MG63 (cell line): Measurements from ENCODE around the gene SUCLG1. TPM values are rescaled to one million over a fixed set of nuclear protein-coding genes. Genes with fewer than 3 reads are reported as not detected.
"Not testable (repeated sequence)": the region's sequence is repeated elsewhere in the genome, so short reads cannot be mapped to it uniquely, and the experiment has no call there.

Source experiments
- DNase-seq: peaks from one replicate; pipeline ENCODE4 v3.0.0-alpha.2; 2020
- H3K27me3 ChIP-seq: fragments of 250-450 bp; sonication (Bioruptor Pico); 2 replicates; pipeline ENCODE4 v1.5.1; 2020; ENCODE audit warnings: mild to moderate bottlenecking, moderate library complexity
- H3K36me3 ChIP-seq: fragments of 250-450 bp; sonication (Bioruptor Pico); 2 replicates; pipeline ENCODE4 v1.5.1; 2020; ENCODE audit warnings: mild to moderate bottlenecking, moderate library complexity
- H3K4me3 ChIP-seq: fragments of 250-450 bp; sonication (Bioruptor Pico); 2 replicates; pipeline ENCODE4 v1.5.1; 2020; ENCODE audit warnings: mild to moderate bottlenecking, moderate library complexity
- H3K9me3 ChIP-seq: fragments of 250-450 bp; sonication (Bioruptor Pico); 2 replicates; pipeline ENCODE4 v1.5.1; 2020; ENCODE audit warnings: mild to moderate bottlenecking, moderate library complexity
- total RNA-seq: library from RNA; depleted of rRNA; stranded (reverse); fragments of >200 nt; shearing (Covaris generic); gene quantifications from 2 replicates; pipeline ENCODE4 v1.2.3, GENCODE V29; 2014; ENCODE audit warnings: low replicate concordance

The SUCLG1 gene
- total RNA-seq, 1 experiment from 2014 or later = 60.3 TPM

- Histone ChIP-seq H3K27me3 (no peaks in the 10 kb centered on the region), H3K4me3 (no peak overlapping the region), H3K9me3 (no peaks in the 10 kb centered on the region), H3K36me3 (peaks cover 54% of the 10 kb centered on the region)
- no peak for DNase-seq
Measured at GRCh38 chr2:84443477-84443876, 15.6 kb downstream of the SUCLG1 start.

GRCh38 chr2:84442888-84443287 lies 16.2 kb downstream of the SUCLG1 start:
- peaks cover 58% of the 10 kb centered on the region for H3K36me3 ChIP-seq
- H3K27me3 ChIP-seq = no peaks in the 10 kb centered on the region
- no peaks in the 10 kb centered on the region for H3K9me3 ChIP-seq
- no peak overlapping the region for H3K4me3 ChIP-seq
- no peak for DNase-seq

- no peaks in the 10 kb centered on the region for H3K9me3 ChIP-seq
- no peak overlapping the region for H3K4me3 ChIP-seq
- DNase-seq = no peak
- no peaks in the 10 kb centered on the region for H3K27me3 ChIP-seq
- H3K36me3 ChIP-seq = peaks cover 57% of the 10 kb centered on the region
Measured at GRCh38 chr2:84441505-84441904, 17.6 kb downstream of the SUCLG1 start.

GRCh38 chr2:84441036-84441435 lies 18.0 kb downstream of the SUCLG1 start:
- DNase-seq = no peak
- H3K9me3 ChIP-seq = no peaks in the 10 kb centered on the region
- H3K4me3 ChIP-seq = no peak overlapping the region
- peaks cover 55% of the 10 kb centered on the region for H3K36me3 ChIP-seq
- no peaks in the 10 kb centered on the region for H3K27me3 ChIP-seq

GRCh38 chr2:84435345-84436025 lies 23.6 kb downstream of the SUCLG1 start:
- H3K36me3 ChIP-seq = peaks cover 57% of the 10 kb centered on the region
- peak; percentile 31 for DNase-seq
- H3K27me3 ChIP-seq = no peaks in the 10 kb centered on the region
- H3K9me3 ChIP-seq = no peaks in the 10 kb centered on the region
- H3K4me3 ChIP-seq = no peak overlapping the region

- H3K9me3 ChIP-seq = no peaks in the 10 kb centered on the region
- no peak for DNase-seq
- H3K4me3 ChIP-seq = no peak overlapping the region
- H3K36me3 ChIP-seq = peaks cover 52% of the 10 kb centered on the region
- no peaks in the 10 kb centered on the region for H3K27me3 ChIP-seq
Measured at GRCh38 chr2:84429328-84429727, 29.8 kb downstream of the SUCLG1 start.

GRCh38 chr2:84427235-84428138 lies 31.6 kb downstream of the SUCLG1 start:
- H3K36me3 ChIP-seq = peaks cover 51% of the 10 kb centered on the region
- DNase-seq = no peak

GRCh38 chr2:84425310-84425709 lies 33.8 kb downstream of the SUCLG1 start:
- no peaks in the 10 kb centered on the region for H3K27me3 ChIP-seq
- no peaks in the 10 kb centered on the region for H3K9me3 ChIP-seq
- no peak for DNase-seq
- H3K4me3 ChIP-seq = no peak overlapping the region
- peaks cover 34% of the 10 kb centered on the region for H3K36me3 ChIP-seq

More at GRCh38 chr2:84427235-84428138, 31.6 kb downstream of the SUCLG1 start:
- Histone ChIP-seq H3K27me3 (no peaks in the 10 kb centered on the region), H3K4me3 (no peak overlapping the region), H3K9me3 (no peaks in the 10 kb centered on the region)

GRCh38 chr2:84424152-84424551 lies 34.9 kb downstream of the SUCLG1 start:
- H3K36me3 ChIP-seq = peaks cover 22% of the 10 kb centered on the region
- no peak for DNase-seq
- H3K4me3 ChIP-seq = no peak overlapping the region
- H3K27me3 ChIP-seq = no peaks in the 10 kb centered on the region
- no peaks in the 10 kb centered on the region for H3K9me3 ChIP-seq

- no peaks in the 10 kb centered on the region for H3K9me3 ChIP-seq
- peaks cover 19% of the 10 kb centered on the region for H3K36me3 ChIP-seq
- no peaks in the 10 kb centered on the region for H3K27me3 ChIP-seq
- no peak overlapping the region for H3K4me3 ChIP-seq
- no peak for DNase-seq
Measured at GRCh38 chr2:84421791-84422190, 37.3 kb downstream of the SUCLG1 start.

GRCh38 chr2:84421197-84421596 lies 37.9 kb downstream of the SUCLG1 start:
- no peak overlapping the region for H3K4me3 ChIP-seq
- H3K36me3 ChIP-seq = peaks cover 19% of the 10 kb centered on the region
- no peak for DNase-seq
- H3K9me3 ChIP-seq = no peaks in the 10 kb centered on the region
- no peaks in the 10 kb centered on the region for H3K27me3 ChIP-seq

GRCh38 chr2:84417453-84418145 lies 41.5 kb downstream of the SUCLG1 start:
- Histone ChIP-seq H3K4me3 (no peak overlapping the region), H3K27me3 (no peaks in the 10 kb centered on the region), H3K36me3 (no peaks in the 10 kb centered on the region; the same call in 1 of the 2 replicates), H3K9me3 (no peaks in the 10 kb centered on the region)
- no peak for DNase-seq

- Histone ChIP-seq H3K4me3 (no peak overlapping the region), H3K27me3 (no peaks in the 10 kb centered on the region), H3K36me3 (no peaks in the 10 kb centered on the region), H3K9me3 (no peaks in the 10 kb centered on the region)
- DNase-seq = no peak
Measured at GRCh38 chr2:84409531-84409930, 49.5 kb downstream of the SUCLG1 start.

GRCh38 chr2:84402111-84402510 lies 57.0 kb downstream of the SUCLG1 start:
- not testable (repeated sequence) for H3K4me3 ChIP-seq

GRCh38 chr2:84399839-84400238 lies 59.2 kb downstream of the SUCLG1 start:
- H3K4me3 ChIP-seq, H3K27me3 ChIP-seq, H3K9me3 ChIP-seq, H3K36me3 ChIP-seq, DNase-seq: not testable (repeated sequence)

More at GRCh38 chr2:84402111-84402510, 57.0 kb downstream of the SUCLG1 start:
- not testable (repeated sequence) for DNase-seq, H3K9me3 ChIP-seq, H3K27me3 ChIP-seq, H3K36me3 ChIP-seq

GRCh38 chr2:84395820-84396219 lies 63.3 kb downstream of the SUCLG1 start:
- peak; percentile 49 for DNase-seq
- no peak overlapping the region for H3K4me3 ChIP-seq
- no peaks in the 10 kb centered on the region for H3K36me3 ChIP-seq
- H3K27me3 ChIP-seq = no peaks in the 10 kb centered on the region
- H3K9me3 ChIP-seq = no peaks in the 10 kb centered on the region

GRCh38 chr2:84394628-84395027 lies 64.5 kb downstream of the SUCLG1 start:
- no peaks in the 10 kb centered on the region for H3K27me3 ChIP-seq
- no peak overlapping the region for H3K4me3 ChIP-seq
- DNase-seq = no peak
- H3K9me3 ChIP-seq = no peaks in the 10 kb centered on the region
- H3K36me3 ChIP-seq = no peaks in the 10 kb centered on the region
